Liver (tissue), 9 donors: ENCODE results near the gene LRMDA. TPM values are rescaled to one million over a fixed set of nuclear protein-coding genes. Genes with fewer than 3 reads are reported as not detected.

Source experiments
- DNase-seq: peaks from one replicate; pipeline ENCODE4 v3.0.0-alpha.2; 2017; ENCODE audit warnings: low spot score
- H3K27ac ChIP-seq, 2 donors: one replicate each; pipeline ENCODE4 v1.7.0; 2013; ENCODE audit warnings: inconsistent platforms in 2 of 2, low read length in 2 of 2, control low read depth in 1 of 2, low read depth in 1 of 2, mild to moderate bottlenecking in 1 of 2
- H3K27me3 ChIP-seq, 4 donors: one replicate each; pipeline versions ENCODE4 v1.6.1 to v1.7.0; 2013; ENCODE audit warnings: low read length in 3 of 4, inconsistent platforms in 1 of 4, mild to moderate bottlenecking in 1 of 4, moderate library complexity in 1 of 4; ENCODE audit not compliant: control insufficient read depth in 4 of 4, insufficient read depth in 4 of 4
- H3K36me3 ChIP-seq, 4 donors: one replicate each; pipeline versions ENCODE4 v1.6.1 to v1.7.0; 2013; ENCODE audit warnings: low read length in 3 of 4, mild to moderate bottlenecking in 3 of 4, low read depth in 1 of 4, moderate library complexity in 1 of 4; ENCODE audit not compliant: control insufficient read depth in 4 of 4, insufficient read depth in 3 of 4
- H3K4me1 ChIP-seq, 4 donors: one replicate each; pipeline versions ENCODE4 v1.6.1 to v1.7.0; 2013; ENCODE audit warnings: low read length in 3 of 4, mild to moderate bottlenecking in 3 of 4, moderate library complexity in 1 of 4; ENCODE audit not compliant: control insufficient read depth in 4 of 4, insufficient read depth in 4 of 4
- H3K4me3 ChIP-seq, 3 donors: one replicate each; pipeline versions ENCODE4 v1.6.1 to v1.7.0; 2013; ENCODE audit warnings: low read length in 3 of 3, control low read depth in 1 of 3, low read depth in 1 of 3, mild to moderate bottlenecking in 1 of 3
- H3K9ac ChIP-seq, 2 donors: one replicate each; pipeline ENCODE4 v1.7.0; 2013; ENCODE audit warnings: low read length in 2 of 2, mild to moderate bottlenecking in 2 of 2, moderate library complexity in 2 of 2, control low read depth in 1 of 2, low read depth in 1 of 2
- H3K9me3 ChIP-seq, 4 donors: one replicate each; pipeline versions ENCODE4 v1.6.1 to v1.7.0; 2013; ENCODE audit warnings: low read length in 3 of 4; ENCODE audit not compliant: control insufficient read depth in 4 of 4
- CTCF ChIP-seq: fragments of 150-350 bp; IDR thresholded peaks from 2 replicates; pipeline ENCODE4 v1.5.1; 2017; ENCODE audit warnings: improper control_type of control experiment, low read depth, low read length; ENCODE audit not compliant: missing input control
- EGR1 ChIP-seq, 2 donors: IDR thresholded peaks; 2 replicates each; pipeline ENCODE4 v1.6.1; 2016 to 2018; ENCODE audit warnings: antibody characterized with exemption in 2 of 2, low read depth in 2 of 2
- FOXA1 ChIP-seq: IDR thresholded peaks from 2 replicates; pipeline ENCODE4 v1.6.1; 2016; ENCODE audit warnings: antibody characterized with exemption
- FOXA2 ChIP-seq: IDR thresholded peaks from 2 replicates; pipeline ENCODE4 v1.6.1; 2016; ENCODE audit warnings: antibody characterized with exemption
- GABPA ChIP-seq, 2 donors: IDR thresholded peaks in 1 of 2; conservative IDR thresholded peaks in 1 of 2; 2 replicates each; pipeline ENCODE4 v1.6.1; 2016; ENCODE audit warnings: antibody characterized with exemption in 2 of 2, mild to moderate bottlenecking in 1 of 2, moderate library complexity in 1 of 2
- HNF4A ChIP-seq, 2 donors: conservative IDR thresholded peaks; 2 replicates each; pipeline ENCODE4 v1.6.1; 2016; ENCODE audit warnings: antibody characterized with exemption in 2 of 2, mild to moderate bottlenecking in 2 of 2
- HNF4G ChIP-seq: IDR thresholded peaks from 2 replicates; pipeline ENCODE4 v1.6.1; 2016; ENCODE audit warnings: antibody characterized with exemption
- JUND ChIP-seq, 2 donors: IDR thresholded peaks; 2 replicates each; pipeline ENCODE4 v1.6.1; 2016; ENCODE audit warnings: antibody characterized with exemption in 2 of 2
- MAX ChIP-seq: IDR thresholded peaks from 2 replicates; pipeline ENCODE4 v1.6.1; 2016; ENCODE audit warnings: antibody characterized with exemption
- NR2F2 ChIP-seq: IDR thresholded peaks from 2 replicates; pipeline ENCODE4 v1.6.1; 2016; ENCODE audit warnings: antibody characterized with exemption
- RAD21 ChIP-seq, 2 donors: IDR thresholded peaks; 2 replicates each; pipeline ENCODE4 v1.6.1; 2016; ENCODE audit warnings: antibody characterized with exemption in 2 of 2, mild to moderate bottlenecking in 2 of 2
- REST ChIP-seq: IDR thresholded peaks from 2 replicates; pipeline ENCODE4 v1.6.1; 2016; ENCODE audit warnings: antibody characterized with exemption, mild to moderate bottlenecking
- RXRA ChIP-seq, 2 donors: IDR thresholded peaks; 2 replicates each; pipeline ENCODE4 v1.6.1; 2017 to 2018; ENCODE audit warnings: antibody characterized with exemption in 2 of 2, mild to moderate bottlenecking in 1 of 2
- SP1 ChIP-seq: IDR thresholded peaks from 2 replicates; pipeline ENCODE4 v1.6.1; 2018; ENCODE audit warnings: antibody characterized with exemption, mild to moderate bottlenecking
- TAF1 ChIP-seq: conservative IDR thresholded peaks from 2 replicates; pipeline ENCODE4 v1.6.1; 2016; ENCODE audit warnings: antibody characterized with exemption, mild to moderate bottlenecking
- YY1 ChIP-seq: IDR thresholded peaks from 2 replicates; pipeline ENCODE4 v1.6.1; 2016; ENCODE audit warnings: antibody characterized with exemption, mild to moderate bottlenecking
- ZBTB33 ChIP-seq: IDR thresholded peaks from 2 replicates; pipeline ENCODE4 v1.6.1; 2016; ENCODE audit warnings: antibody characterized with exemption
- WGBS: extraction: QIAGEN DNeasy Blood & Tissue Kit; methylation state at CpG from one replicate; pipeline ENCODE4 v1.1.7; 2013; 5-methylcytosine and 5-hydroxymethylcytosine counted together
- polyA plus RNA-seq, 2 donors: library from polyadenylated mRNA; stranded (reverse) in 1 of 2; unstranded in 1 of 2; fragments of 200-250 nt in 1 of 2; fragments of >200 nt in 1 of 2; fragmentation: Nextera tagmentation in 1 of 2; extraction: Ambion mirVana in 1 of 2; gene quantifications; one replicate each; pipeline versions ENCODE4 v1.2.1 to v1.2.3, GENCODE V29; 2013 to 2015
- total RNA-seq, 2 donors: library from RNA; depleted of rRNA; stranded (reverse); fragments of >200 nt; gene quantifications; one replicate each; pipeline ENCODE4 v1.2.3, GENCODE V29; 2014
- TF ChIP-seq, protein P1 (sequence below): IDR thresholded peaks from 2 replicates; pipeline ENCODE4 v1.6.1; 2016; ENCODE audit warnings: antibody characterized with exemption
- donor health status: healthy.
- donor health status: healthy.
- donor health status: healthy.
- donor health status: healthy.
- donor health status: healthy.

LRMDA gene
- total and polyA plus RNA-seq, 4 donors, result 7.9 to 15.8 (median 11.3) TPM

DNA sequence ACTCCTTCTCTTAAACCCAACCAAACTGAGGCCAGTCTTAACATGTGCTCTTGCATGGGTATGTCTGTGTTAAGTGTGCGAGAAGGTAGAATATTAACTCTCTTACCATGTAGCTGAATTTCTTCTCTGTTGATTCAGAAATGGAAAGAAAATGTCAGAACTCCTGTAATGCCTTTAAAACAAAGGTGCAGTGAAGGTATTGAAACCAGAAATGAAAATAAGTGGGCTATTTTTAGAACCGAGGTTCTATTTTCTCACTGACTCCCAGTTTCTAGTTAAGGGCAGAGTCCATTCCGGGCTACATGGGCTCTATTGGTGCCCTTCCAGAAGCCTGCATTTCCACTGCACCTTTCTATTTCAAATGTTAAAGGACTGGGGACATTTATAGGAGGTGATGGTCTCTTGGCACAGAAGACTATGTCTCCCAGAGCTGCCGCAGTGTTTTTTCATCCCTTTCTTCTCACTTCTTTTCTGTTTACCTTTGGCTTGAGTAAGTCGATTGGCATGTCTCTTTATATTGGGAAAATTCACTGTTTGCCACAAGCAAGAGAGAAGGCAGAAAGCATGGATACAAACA lies 174.9 kb downstream of the LRMDA start:
- Histone ChIP-seq H3K4me1 (peaks cover 2 to 35% (median 10%) of the 10 kb centered on the region in 4 donors), H3K36me3 (no peaks in the 10 kb centered on the region), H3K27ac (peak overlapping the region; percentile 71 to 85), H3K9ac (peak overlapping the region in 1 of 2 donors; percentile 80), H3K27me3 (no peaks in the 10 kb centered on the region), H3K4me3 (peak overlapping the region in 1 of 3 donors; percentile 24), H3K9me3 (no peaks in the 10 kb centered on the region)
- TF ChIP-seq FOXA2 (no peak), RAD21 (IDR thresholded peaks at IDR 0.05) (peak; percentile 42 to 59), SP1 (peak; percentile 89), HNF4G (peak; percentile 70), HNF4A (conservative IDR thresholded peaks at IDR 0.05) (peak; percentile 91 to 92), NR2F2 (no peak), FOXA1 (no peak), GABPA (IDR thresholded peaks at IDR 0.05 in 1 of 2, conservative IDR thresholded peaks at IDR 0.05 in 1 of 2) (no peak), MAX (peak; percentile 38), EGR1 (IDR thresholded peaks at IDR 0.05; ENCODE audit: low read depth in 2 of 2) (no peak), TAF1 (peak; percentile 32), YY1 (peak; percentile 61), RXRA (IDR thresholded peaks at IDR 0.05) (peak; percentile 41 to 65), CTCF (no peak), ZBTB33 (no peak), REST (peak; percentile 70), JUND (IDR thresholded peaks at IDR 0.05) (peak; percentile 65 to 71)
- TF ChIP-seq, protein P1, sequence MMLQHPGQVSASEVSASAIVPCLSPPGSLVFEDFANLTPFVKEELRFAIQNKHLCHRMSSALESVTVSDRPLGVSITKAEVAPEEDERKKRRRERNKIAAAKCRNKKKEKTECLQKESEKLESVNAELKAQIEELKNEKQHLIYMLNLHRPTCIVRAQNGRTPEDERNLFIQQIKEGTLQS, result peak; percentile 24
- no peak for DNase-seq
- WGBS, result 36% methylated on average over 5 of the region's 5 CpGs
